ENCODE data around the gene FAM222A.

FAM222A gene

DNA sequence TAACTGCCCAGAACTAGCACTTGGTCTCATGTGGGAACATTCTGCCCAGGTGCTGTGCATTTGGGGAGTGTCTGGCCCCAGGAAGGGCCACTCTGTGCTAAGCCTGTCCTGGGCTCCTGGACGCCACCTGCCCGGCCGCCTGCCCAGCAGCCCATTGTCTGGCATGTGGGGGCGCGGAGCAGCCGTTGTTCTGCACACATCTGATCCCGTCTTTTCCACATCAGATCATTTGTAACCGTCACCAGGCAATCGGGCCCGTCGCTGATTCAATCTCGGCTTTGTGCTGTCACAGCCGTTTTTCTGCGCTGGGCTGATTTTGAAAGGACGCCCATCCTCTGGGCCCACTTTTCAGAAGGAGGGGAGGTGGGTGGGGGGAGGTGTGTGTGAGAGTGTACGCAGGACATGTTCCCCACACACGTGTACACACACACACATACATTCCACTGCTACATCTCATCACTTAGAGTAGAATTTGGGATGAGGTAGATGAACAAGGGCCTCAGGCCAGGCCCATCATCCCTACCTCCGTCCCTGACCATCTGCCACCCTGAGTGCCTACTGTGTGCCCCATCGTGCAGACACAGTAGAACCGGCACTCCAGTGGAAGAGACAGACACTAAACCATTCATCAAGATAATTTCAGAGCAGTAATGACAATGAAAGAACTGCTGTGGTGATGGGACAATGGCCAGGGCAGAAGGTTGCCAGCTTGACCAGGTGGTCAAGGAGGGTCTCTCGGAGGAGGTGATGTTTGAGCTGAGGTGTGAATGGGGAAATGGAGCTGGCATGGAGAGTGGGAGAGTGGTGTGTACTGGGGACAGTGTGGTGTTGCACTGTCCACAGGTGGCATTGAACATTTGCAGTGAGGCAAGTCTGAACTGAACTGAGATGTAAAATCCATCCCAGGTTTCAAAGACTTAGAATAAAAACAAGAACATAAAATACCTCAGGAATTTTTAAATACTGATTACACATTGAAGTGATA, 19.0 kb downstream of the FAM222A start:
- H3K27ac Mint-ChIP-seq = no peak overlapping the region
- no peaks in the 10 kb centered on the region for H3K4me1 Mint-ChIP-seq (ENCODE audit: low read depth)
- H3K27me3 Mint-ChIP-seq = peaks cover 21% of the 10 kb centered on the region
- no peaks in the 10 kb centered on the region for H3K9me3 Mint-ChIP-seq
- no peak overlapping the region for H3K4me3 Mint-ChIP-seq
- no peaks in the 10 kb centered on the region for H3K36me3 Mint-ChIP-seq (ENCODE audit: low read depth)

DNA sequence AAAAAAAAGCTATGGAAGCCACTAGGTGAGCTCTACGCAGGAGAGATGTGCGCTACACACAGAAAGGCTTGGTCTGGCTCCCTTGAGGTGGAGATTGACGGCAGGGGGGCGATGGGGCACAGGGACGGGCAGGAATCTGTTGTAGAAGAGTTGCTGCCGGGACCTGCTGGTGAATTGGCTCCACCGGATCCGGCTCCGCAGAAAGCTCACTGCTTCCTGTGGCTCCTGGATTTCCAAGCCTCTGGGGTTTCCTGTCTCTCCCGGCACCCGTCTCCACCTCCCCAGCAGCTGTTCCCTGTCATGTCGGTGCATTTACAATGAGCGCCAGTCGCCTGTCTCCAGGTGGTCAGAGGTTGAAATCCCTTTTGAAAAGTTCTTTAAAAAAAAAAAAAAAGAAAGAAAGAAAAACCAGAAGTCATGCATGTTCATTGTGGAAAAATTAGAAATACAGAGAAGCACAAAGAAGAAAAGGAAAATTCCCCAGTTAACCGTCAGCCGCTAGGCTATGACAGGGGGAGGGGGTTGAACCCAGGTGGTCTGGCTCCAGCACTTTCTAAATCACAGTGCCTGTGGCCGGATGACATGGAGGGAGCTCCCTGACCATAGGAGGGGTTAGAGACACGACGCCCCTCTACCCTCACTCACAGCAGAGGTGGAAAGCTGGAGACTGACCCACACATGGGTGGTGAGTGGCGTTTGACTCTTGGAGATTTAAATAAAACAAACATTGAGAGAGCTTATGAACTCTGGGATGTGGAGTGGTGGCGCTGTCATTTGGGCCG, 20.8 kb downstream of the FAM222A start:
- Mint-ChIP-seq H3K27me3 (peaks cover 21% of the 10 kb centered on the region), H3K4me1 (ENCODE audit: low read depth) (no peaks in the 10 kb centered on the region), H3K4me3 (no peak overlapping the region), H3K27ac (no peak overlapping the region), H3K36me3 (ENCODE audit: low read depth) (no peaks in the 10 kb centered on the region), H3K9me3 (no peaks in the 10 kb centered on the region)

DNA sequence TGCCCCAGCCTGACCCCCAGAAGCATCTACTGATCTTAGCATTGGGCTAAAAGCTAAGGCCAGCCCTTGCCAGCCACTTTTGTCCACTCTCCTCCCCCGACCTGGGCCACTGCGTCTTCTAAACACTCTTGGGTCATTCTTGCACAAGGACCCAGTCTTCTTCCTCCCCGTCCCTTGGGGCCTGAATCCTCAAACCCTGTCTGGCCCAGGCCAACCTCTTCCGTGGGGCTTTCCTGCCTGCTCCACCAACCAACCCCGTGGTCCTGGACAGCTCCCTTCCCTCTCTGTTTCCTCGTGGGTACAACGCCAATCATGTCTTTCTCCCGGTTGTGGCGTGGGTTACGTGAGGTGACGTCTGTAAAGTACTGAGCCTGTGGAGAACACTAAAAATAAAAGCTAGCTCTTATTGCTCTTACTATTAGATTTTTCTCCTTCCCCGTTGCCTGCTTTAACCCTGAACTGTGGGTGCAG, 21.5 kb downstream of the FAM222A start:
- no peak overlapping the region for H3K4me3 Mint-ChIP-seq
- no peaks in the 10 kb centered on the region for H3K4me1 Mint-ChIP-seq (ENCODE audit: low read depth)
- H3K27ac Mint-ChIP-seq = no peak overlapping the region
- H3K36me3 Mint-ChIP-seq (ENCODE audit: low read depth) = no peaks in the 10 kb centered on the region
- H3K9me3 Mint-ChIP-seq = no peaks in the 10 kb centered on the region
- H3K27me3 Mint-ChIP-seq = peaks cover 21% of the 10 kb centered on the region

DNA sequence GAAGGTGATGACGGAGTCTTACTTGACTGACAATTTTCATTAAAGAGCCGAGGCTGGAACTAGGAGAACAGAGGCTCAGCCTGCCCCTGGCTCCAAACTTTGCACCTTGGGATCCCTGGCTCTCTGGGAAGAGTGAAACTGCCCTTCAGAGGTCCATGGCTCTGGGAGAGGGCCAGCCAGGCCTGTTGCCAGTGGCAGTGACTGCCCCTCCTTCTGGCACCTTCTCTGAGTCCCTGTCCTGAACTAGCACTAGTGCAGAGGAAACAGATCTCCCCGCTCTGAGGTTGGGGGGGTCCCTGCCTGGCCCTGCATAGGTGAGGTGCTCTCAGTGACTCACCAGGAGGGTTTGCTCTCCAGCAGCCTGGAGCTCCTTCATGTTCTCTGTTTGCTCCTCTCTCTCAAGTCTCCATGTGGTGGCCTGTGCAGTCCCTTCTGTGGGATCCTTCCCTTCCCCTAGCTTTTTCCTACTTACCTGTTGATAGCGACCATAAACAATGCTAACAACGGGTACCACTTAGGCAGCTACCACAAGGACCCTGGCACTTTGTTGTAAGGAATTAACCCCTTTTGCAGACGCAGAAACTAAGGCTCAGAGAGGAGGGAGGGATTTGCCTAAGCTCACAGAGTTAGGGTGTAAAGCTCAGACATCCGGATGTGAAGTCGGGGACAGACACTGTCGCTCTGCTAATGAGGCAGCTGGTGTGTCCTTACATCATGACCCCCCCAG, 22.4 kb downstream of the FAM222A start:
- Mint-ChIP-seq H3K36me3 (ENCODE audit: low read depth) (no peaks in the 10 kb centered on the region), H3K27ac (no peak overlapping the region), H3K9me3 (no peaks in the 10 kb centered on the region), H3K27me3 (peaks cover 21% of the 10 kb centered on the region), H3K4me3 (no peak overlapping the region), H3K4me1 (ENCODE audit: low read depth) (no peaks in the 10 kb centered on the region)

DNA sequence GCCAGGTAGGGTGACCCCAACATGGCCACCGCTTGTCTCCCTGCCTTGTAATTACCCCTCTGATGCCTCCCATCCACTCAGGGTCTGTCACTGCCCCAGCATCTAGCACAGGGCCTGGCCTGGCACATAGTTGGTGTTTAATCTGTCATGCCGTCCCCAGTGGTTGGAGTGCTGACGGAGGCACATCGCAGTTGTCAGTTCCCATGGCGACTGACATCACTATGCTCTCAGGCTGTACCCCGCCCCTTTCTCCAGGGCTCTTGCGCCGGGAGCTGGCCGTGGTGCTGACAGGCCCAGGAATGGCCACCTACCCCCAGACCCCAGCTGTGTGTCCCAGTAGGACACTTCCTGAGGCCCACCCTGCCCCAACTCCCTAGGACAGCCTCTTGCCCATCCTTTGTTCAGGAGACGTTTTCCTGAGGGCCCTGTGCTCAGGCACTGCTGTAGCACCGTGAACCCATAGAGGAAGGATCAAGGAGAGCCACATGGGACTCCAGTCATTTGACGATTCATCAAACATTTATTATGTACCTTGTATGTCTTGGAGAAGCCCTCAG, 23.0 kb downstream of the FAM222A start:
- Mint-ChIP-seq H3K4me3 (no peak overlapping the region), H3K9me3 (no peaks in the 10 kb centered on the region), H3K27ac (no peak overlapping the region), H3K36me3 (ENCODE audit: low read depth) (no peaks in the 10 kb centered on the region), H3K4me1 (ENCODE audit: low read depth) (no peaks in the 10 kb centered on the region), H3K27me3 (peaks cover 21% of the 10 kb centered on the region)

DNA sequence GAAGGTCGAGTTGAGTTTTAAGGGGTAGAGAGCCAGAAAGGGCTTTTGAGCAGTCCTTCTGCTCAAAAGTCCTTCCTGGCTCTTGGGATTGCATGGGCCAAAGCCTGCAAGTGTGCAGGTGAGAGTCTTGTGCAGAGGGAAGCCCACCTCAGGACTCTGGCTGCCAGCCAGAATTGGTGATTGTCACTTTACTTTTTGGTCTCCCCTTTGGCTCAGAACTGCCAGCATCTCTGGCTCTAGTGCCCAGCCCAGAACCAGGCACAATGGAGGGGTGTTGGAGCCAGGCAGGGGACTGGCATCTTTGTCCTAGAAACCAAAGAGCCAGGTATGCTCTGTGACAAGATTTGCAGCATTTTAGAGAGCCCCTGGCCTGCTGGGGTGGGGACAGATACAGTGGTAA, 23.5 kb downstream of the FAM222A start:
- H3K4me3 Mint-ChIP-seq = no peak overlapping the region
- no peaks in the 10 kb centered on the region for H3K9me3 Mint-ChIP-seq
- H3K27me3 Mint-ChIP-seq = peaks cover 21% of the 10 kb centered on the region
- H3K4me1 Mint-ChIP-seq (ENCODE audit: low read depth) = no peaks in the 10 kb centered on the region
- H3K27ac Mint-ChIP-seq = no peak overlapping the region
- no peaks in the 10 kb centered on the region for H3K36me3 Mint-ChIP-seq (ENCODE audit: low read depth)

DNA sequence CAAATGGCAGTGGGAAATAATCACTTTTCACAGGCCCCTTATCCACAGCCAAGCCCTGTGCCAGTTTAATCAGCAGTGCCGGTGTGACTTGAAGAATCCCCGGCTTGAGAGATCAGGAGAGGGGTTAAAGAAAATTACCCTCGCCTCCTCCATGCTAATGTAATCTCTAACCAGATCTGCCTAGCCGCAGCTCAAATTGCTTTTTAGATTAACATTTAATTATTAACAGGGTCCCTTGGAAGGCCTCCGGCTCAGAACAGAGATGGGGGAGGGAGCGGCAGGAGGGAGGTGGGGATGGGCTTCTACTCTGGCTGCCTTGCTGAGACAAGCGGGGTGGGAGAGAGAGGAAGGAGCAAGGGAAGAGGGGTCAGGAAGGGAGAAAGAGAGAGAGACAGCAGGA, 24.0 kb downstream of the FAM222A start:
- Mint-ChIP-seq H3K4me3 (no peak overlapping the region), H3K4me1 (ENCODE audit: low read depth) (no peaks in the 10 kb centered on the region), H3K27ac (no peak overlapping the region), H3K36me3 (ENCODE audit: low read depth) (no peaks in the 10 kb centered on the region), H3K9me3 (no peaks in the 10 kb centered on the region), H3K27me3 (peaks cover 21% of the 10 kb centered on the region)

DNA sequence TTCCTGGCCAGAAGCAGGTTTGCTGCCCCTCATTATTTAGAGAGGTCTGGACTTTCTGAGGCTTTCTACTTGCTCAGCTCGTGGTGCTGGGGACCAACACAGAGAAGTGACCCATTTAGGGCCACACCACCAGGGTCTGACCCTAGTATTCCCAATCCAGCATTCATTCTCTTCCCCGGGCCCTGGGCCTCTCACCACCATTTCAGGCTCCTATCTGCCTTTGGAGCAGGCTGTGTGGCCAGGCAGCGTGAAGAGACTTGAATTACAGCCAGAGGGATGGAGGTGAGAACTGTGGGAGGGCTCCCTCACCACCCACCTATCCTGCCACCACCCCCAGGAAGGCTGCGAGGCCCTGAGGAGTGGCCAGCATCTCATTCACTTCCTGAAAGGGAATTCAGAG, 24.6 kb downstream of the FAM222A start:
- H3K27ac Mint-ChIP-seq = no peak overlapping the region
- peaks cover 17% of the 10 kb centered on the region for H3K27me3 Mint-ChIP-seq

DNA sequence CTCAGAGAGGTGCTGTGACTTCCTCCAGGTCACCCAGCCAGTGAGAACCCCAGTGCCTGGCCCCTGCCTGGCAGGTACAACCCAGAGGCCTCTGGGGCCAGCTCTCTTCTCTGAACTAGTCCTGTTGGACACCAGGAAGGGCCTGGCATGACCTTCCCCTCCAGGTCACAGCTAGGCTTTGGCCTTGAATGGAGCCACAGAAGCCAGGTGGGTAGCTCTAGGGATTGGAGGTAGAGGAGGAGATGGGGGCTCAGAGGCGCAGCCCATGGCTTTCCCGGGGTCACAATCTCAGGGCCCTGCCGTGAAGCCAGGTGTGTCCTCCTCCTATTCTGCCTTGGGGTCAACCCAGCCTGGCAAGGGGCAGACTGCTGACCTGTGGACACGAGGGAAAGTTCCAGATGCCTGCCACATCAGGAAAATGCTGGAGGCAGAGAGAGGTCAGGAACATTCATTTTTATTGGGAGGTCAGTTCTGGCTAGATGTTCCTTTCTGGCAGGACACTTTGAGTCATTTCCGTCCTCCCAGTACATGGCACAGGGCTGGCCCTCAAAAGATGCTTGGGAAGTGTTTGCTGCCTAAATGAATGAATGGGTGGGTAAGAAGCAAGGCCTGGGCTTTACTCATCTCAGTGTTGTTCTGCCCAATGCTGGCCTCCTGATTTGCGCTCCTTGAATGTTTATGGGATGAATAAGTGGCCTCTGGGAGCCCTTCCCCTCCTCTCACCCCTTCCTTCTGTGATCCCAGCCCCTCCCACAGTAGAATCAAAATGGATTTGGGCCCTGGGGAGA, 25.4 kb downstream of the FAM222A start:
- peaks cover 12% of the 10 kb centered on the region for H3K27me3 Mint-ChIP-seq
- H3K9me3 Mint-ChIP-seq = no peaks in the 10 kb centered on the region
- no peaks in the 10 kb centered on the region for H3K36me3 Mint-ChIP-seq (ENCODE audit: low read depth)
- no peaks in the 10 kb centered on the region for H3K4me1 Mint-ChIP-seq (ENCODE audit: low read depth)
- H3K4me3 Mint-ChIP-seq = no peak overlapping the region
- no peak overlapping the region for H3K27ac Mint-ChIP-seq

More for the DNA sequence above, 24.6 kb downstream of the FAM222A start:
- Mint-ChIP-seq H3K9me3 (no peaks in the 10 kb centered on the region), H3K36me3 (ENCODE audit: low read depth) (no peaks in the 10 kb centered on the region), H3K4me3 (no peak overlapping the region), H3K4me1 (ENCODE audit: low read depth) (no peaks in the 10 kb centered on the region)

DNA sequence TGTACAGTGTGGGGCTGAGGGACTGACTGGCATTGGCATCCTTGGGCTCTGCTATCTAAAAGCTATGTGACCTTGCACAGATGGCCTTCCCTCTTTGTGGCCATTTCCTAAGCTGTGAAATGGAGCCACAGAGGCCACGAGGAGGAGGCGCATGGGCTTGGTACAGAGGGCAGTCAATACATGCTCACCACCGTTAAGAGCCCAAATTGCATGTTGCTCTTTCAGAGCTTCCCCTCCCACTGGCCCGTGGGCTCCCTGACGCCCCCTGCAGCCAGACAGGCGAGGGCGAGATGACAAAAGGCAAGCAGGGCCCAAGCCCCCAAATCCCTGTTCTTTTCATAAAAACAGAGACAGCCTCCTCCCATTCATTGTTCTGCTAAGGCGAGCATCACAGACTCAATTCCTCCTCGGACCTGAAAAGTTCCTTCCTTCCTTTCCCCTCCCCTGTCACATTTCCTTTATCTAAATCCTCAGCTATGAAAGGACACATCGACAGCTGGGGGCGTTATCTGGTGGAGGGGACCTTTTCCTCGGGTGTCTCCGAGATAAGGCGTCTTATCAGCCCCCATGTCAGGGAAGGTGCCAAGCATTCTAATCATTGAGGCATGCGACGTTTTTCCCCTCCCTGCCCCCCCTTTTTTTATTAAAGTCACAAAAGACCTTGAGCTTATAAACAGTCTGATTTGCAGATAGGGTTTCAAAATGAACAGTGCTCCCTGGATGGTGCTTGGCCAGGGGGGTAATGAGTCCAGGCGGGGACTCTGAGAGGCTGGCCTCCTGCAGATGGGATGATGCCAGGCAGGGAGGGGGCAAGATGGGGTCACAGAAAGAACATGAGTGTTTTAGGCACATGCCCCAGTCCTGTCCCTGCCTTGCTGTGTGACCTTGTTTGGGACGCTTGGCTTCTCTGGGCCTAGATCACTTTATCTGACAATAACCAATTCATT, 26.4 kb downstream of the FAM222A start:
- no peaks in the 10 kb centered on the region for H3K4me1 Mint-ChIP-seq (ENCODE audit: low read depth)
- peaks cover 9% of the 10 kb centered on the region for H3K27me3 Mint-ChIP-seq
- no peak overlapping the region for H3K27ac Mint-ChIP-seq
- H3K9me3 Mint-ChIP-seq = no peaks in the 10 kb centered on the region
- no peak overlapping the region for H3K4me3 Mint-ChIP-seq
- H3K36me3 Mint-ChIP-seq (ENCODE audit: low read depth) = no peaks in the 10 kb centered on the region

DNA sequence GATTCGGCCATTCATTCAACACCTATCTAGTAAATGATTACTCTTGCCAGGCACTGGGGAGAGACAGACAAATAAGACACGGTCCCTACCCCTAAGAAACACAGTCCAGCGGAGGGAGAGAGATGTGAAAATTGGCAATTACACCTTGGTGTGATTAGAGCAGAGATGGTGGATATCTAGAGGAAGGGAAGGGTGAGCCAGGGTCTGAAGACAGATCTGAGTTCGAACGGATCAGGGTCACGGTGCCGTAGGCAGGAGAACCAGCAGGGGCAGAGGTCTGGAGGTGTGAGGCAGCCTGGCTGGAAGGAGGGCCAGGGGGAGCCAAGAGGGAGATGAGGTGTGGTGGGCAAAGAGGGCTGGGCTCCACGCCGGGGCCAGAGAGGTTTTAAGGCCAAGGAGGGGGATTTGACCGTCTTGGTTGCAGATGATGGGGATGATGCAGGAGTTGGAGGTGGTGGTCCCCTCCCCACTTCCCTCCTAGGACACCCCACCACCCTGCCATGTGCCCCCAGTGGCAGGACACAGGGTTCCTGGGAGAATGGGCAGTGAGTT, 27.1 kb downstream of the FAM222A start:
- no peak overlapping the region for H3K4me3 Mint-ChIP-seq
- no peaks in the 10 kb centered on the region for H3K4me1 Mint-ChIP-seq (ENCODE audit: low read depth)
- peaks cover 1% of the 10 kb centered on the region for H3K27me3 Mint-ChIP-seq
- H3K36me3 Mint-ChIP-seq (ENCODE audit: low read depth) = no peaks in the 10 kb centered on the region
- H3K9me3 Mint-ChIP-seq = no peaks in the 10 kb centered on the region
- no peak overlapping the region for H3K27ac Mint-ChIP-seq

DNA sequence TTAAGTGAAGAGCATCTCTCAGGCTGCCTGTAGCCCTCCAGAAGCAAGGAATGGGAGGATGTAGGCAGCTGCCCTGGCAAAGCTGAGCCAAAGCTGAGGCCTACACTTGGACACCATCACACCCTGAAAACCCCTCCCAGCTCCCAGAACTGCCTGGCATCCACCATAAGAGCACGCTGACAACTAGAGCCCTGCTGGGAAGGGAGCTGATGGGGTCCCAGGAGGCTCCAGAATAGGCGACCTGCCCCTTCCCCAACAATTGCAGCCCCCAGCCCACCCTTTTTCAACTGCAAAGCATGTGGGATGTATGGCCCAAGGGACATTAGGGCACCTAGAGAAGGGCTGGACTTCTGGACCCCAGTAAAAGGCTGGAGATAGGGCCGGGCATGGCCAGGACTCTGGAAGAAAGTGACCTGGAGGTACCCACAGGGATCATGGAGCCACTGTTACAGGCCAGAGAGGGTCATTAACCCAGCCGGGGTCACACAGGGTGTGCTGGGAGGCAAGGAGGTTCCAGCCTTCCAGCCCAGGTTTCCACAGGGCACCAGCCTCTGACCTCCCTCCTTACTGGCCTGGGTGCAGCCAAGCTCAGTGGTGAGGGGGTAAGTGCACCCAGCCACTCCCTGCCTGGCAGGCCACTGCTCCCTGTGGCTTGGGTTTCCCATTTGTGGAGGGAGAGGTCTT, 27.8 kb downstream of the FAM222A start:
- Mint-ChIP-seq H3K27me3 (no peaks in the 10 kb centered on the region), H3K27ac (no peak overlapping the region), H3K4me1 (ENCODE audit: low read depth) (no peaks in the 10 kb centered on the region), H3K9me3 (no peaks in the 10 kb centered on the region), H3K36me3 (ENCODE audit: low read depth) (no peaks in the 10 kb centered on the region), H3K4me3 (no peak overlapping the region)

Data from stimulated activated naive CD8-positive, alpha-beta T cell treated with anti-CD3 and anti-CD28 coated beads, Interleukin-15, Interleukin-2, amounts not matched to agents 100 ng/mL and 50 ng/mL, for 24 hours (primary cell).